Hepatocyte (in vitro differentiated cells): ENCODE results near the gene ALKBH1. TPM values are rescaled to one million over a fixed set of nuclear protein-coding genes. Genes with fewer than 3 reads are reported as not detected.

Experiments used
- DNase-seq: peaks from one replicate; pipeline ENCODE4 v3.0.0-alpha.2; 2016; ENCODE audit warnings: low spot score
- H2AFZ ChIP-seq: fragments of 200-600 bp; sonication (generic); 2 replicates; pipeline ENCODE4 v1.6.0; 2016; ENCODE audit warnings: antibody characterized with exemption, mild to moderate bottlenecking
- H3K27ac ChIP-seq: fragments of 200-600 bp; sonication (generic); 2 replicates; pipeline ENCODE4 v1.5.1; 2016; ENCODE audit warnings: mild to moderate bottlenecking
- H3K27me3 ChIP-seq: fragments of 200-600 bp; sonication (generic); 2 replicates; pipeline ENCODE4 v1.6.1; 2016
- H3K36me3 ChIP-seq: fragments of 200-600 bp; sonication (generic); replicated peaks from 2 replicates; pipeline ENCODE4 v1.5.1; 2016; ENCODE audit warnings: low read depth; ENCODE audit not compliant: insufficient read depth
- H3K4me1 ChIP-seq: fragments of 200-600 bp; sonication (generic); 2 replicates; pipeline ENCODE4 v1.5.1; 2016; ENCODE audit warnings: mild to moderate bottlenecking, moderate library complexity; ENCODE audit not compliant: insufficient read depth
- H3K4me2 ChIP-seq: fragments of 200-600 bp; sonication (generic); 2 replicates; pipeline ENCODE4 v1.6.0; 2016
- H3K4me3 ChIP-seq: fragments of 200-600 bp; sonication (generic); 2 replicates; pipeline ENCODE4 v1.5.1; 2016; ENCODE audit warnings: mild to moderate bottlenecking
- H3K79me2 ChIP-seq: fragments of 200-600 bp; sonication (generic); 2 replicates; pipeline ENCODE4 v1.6.0; 2017; ENCODE audit warnings: mild to moderate bottlenecking
- H3K9me2 ChIP-seq: fragments of 200-600 bp; sonication (generic); replicated peaks from 2 replicates; pipeline ENCODE4 v1.6.0; 2017; ENCODE audit warnings: mild to moderate bottlenecking; ENCODE audit not compliant: insufficient read depth
- H3K9me3 ChIP-seq: fragments of 200-600 bp; sonication (generic); 2 replicates; pipeline ENCODE4 v1.5.1; 2016; ENCODE audit warnings: low read depth, mild to moderate bottlenecking
- H4K20me1 ChIP-seq: fragments of 200-600 bp; sonication (generic); 2 replicates; pipeline ENCODE4 v1.6.0; 2016; ENCODE audit warnings: mild to moderate bottlenecking; ENCODE audit not compliant: insufficient read depth, poor library complexity, severe bottlenecking
- CTCF ChIP-seq: fragments of 200-600 bp; sonication (generic); IDR thresholded peaks from 2 replicates; pipeline ENCODE4 v1.5.1; 2016; ENCODE audit warnings: antibody characterized with exemption, mild to moderate bottlenecking; ENCODE audit not compliant: poor library complexity
- EZH2 ChIP-seq: fragments of 200-600 bp; sonication (generic); IDR thresholded peaks from 2 replicates; pipeline ENCODE4 v1.6.1; 2016; ENCODE audit warnings: antibody characterized with exemption, mild to moderate bottlenecking, borderline replicate concordance
- EZH2phosphoT487 ChIP-seq: fragments of 200-600 bp; sonication (generic); IDR thresholded peaks from one replicate; pipeline ENCODE4 v1.6.1; 2018; ENCODE audit warnings: antibody characterized with exemption, mild to moderate bottlenecking, low read depth, moderate library complexity; ENCODE audit not compliant: unreplicated experiment, severe bottlenecking
- WGBS: methylation state at CpG from one replicate; pipeline ENCODE4 v1.1.6; 2016; ENCODE audit warnings: low lambda C conversion rate; ENCODE audit errors: missing lambda C conversion rate; 5-methylcytosine and 5-hydroxymethylcytosine counted together
- polyA plus RNA-seq: library from polyadenylated mRNA; unstranded; fragments of >200 nt; fragmentation: Nextera tagmentation; extraction: Ambion mirVana; gene quantifications from 2 replicates; pipeline ENCODE4 v1.2.1, GENCODE V29; 2016
- total RNA-seq: library from RNA; depleted of rRNA; stranded (reverse); fragments of >200 nt; gene quantifications from 2 replicates; pipeline ENCODE4 v1.2.3, GENCODE V29; 2014

ALKBH1 gene
- total and polyA plus RNA-seq, 2 experiments from 2014 or later = 9.0 to 13.6 TPM

DNA sequence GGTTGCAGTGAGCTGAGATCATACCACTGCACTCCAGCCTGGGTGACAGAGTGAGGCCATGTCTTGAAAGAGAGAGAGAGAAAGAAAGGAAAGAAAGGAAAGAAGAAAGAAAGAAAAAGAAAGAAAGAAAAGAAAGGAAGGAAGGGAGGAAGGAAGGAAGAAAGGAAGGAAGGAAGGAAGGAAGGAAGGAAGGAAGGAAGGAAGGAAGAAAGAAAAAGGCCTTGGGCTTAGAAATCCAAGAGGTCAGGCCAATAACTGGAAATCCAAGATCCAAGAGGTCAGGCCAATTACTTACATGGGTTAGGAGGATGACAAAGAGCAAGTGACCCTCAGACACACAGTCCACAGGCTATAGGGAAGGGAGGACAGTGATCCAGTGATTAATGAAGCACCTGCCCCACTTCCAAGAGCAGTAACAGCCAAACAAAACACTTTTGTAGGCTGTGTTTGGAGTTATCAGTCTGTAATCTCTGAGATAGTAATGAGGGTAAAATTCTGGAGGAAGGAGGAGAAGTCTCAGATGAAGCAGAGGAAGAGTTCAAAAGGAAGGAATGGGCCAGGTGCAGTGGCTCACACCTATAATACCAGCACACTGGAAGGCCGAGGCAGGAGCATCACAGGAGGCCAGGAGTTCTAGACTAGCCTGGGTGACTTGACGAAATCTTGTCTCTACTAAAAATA, 59.2 kb downstream of the ALKBH1 start:
- H3K4me3 ChIP-seq = no peak overlapping the region
- TF ChIP-seq EZH2phosphoT487 = no peak
- no peak for TF ChIP-seq CTCF
- no peak for TF ChIP-seq EZH2
- DNase-seq = no peak
- H4K20me1 ChIP-seq = no peaks in the 10 kb centered on the region
- no peaks in the 10 kb centered on the region for H3K36me3 ChIP-seq
- no peaks in the 10 kb centered on the region for H3K9me2 ChIP-seq
- H3K9me3 ChIP-seq = no peaks in the 10 kb centered on the region
- H2AFZ ChIP-seq = no peak overlapping the region
- peak overlapping the region; percentile 40 for H3K27ac ChIP-seq
- H3K4me2 ChIP-seq = no peak overlapping the region
- WGBS = 44% methylated on average over 2 of the region's 2 CpGs
- no peaks in the 10 kb centered on the region for H3K79me2 ChIP-seq
- H3K27me3 ChIP-seq = no peaks in the 10 kb centered on the region
- H3K4me1 ChIP-seq = no peaks in the 10 kb centered on the region

GRCh38 chr14:77647853-77648252, 60.0 kb downstream of the ALKBH1 start:
- Histone ChIP-seq H3K79me2 (no peaks in the 10 kb centered on the region), H3K4me1 (no peaks in the 10 kb centered on the region), H3K27ac (peak overlapping the region; percentile 38), H2AFZ (no peak overlapping the region), H3K27me3 (no peaks in the 10 kb centered on the region), H3K4me2 (no peak overlapping the region), H3K4me3 (no peak overlapping the region), H3K9me2 (no peaks in the 10 kb centered on the region), H3K36me3 (no peaks in the 10 kb centered on the region), H3K9me3 (no peaks in the 10 kb centered on the region), H4K20me1 (no peaks in the 10 kb centered on the region)
- 55% methylated on average over 2 of the region's 2 CpGs for WGBS
- TF ChIP-seq EZH2 (no peak), EZH2phosphoT487 (no peak), CTCF (no peak)
- DNase-seq = peak; percentile 25

DNA sequence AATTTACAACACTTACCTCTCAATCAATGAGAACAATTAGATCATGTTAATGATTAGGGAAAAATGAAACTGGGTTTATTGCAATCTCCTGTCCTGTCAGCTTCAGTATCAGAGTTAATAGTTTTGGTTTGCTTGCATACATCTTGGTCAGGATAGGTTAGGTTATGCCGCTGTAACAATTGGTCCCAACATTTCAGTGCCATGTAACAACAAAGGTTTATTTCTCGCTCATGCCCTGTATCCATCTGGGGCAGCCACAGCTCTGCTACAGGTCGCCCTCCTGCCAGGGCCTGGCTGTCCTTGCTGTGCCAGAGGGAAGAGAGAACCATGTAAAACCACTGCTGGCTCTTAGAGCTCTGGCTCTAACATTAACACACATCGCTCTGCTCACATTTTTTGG, 60.9 kb downstream of the ALKBH1 start:
- DNase-seq = no peak
- Histone ChIP-seq H3K27ac (no peak overlapping the region), H3K36me3 (no peaks in the 10 kb centered on the region), H3K4me3 (no peak overlapping the region), H4K20me1 (no peaks in the 10 kb centered on the region), H2AFZ (no peak overlapping the region), H3K27me3 (no peaks in the 10 kb centered on the region), H3K4me2 (no peak overlapping the region), H3K79me2 (no peaks in the 10 kb centered on the region), H3K4me1 (no peaks in the 10 kb centered on the region), H3K9me3 (no peaks in the 10 kb centered on the region), H3K9me2 (no peaks in the 10 kb centered on the region)
- TF ChIP-seq EZH2 (no peak), EZH2phosphoT487 (no peak), CTCF (no peak)
- 91% methylated on average over 4 of the region's 4 CpGs for WGBS
